ENCODE measurements around the gene TRIM10.

The TRIM10 gene

GRCh38 chr6:30206152-30206551 lies 45.1 kb upstream of the TRIM10 start:
- H3K36me3 ChIP-seq (ENCODE audit: insufficient read depth, low read length) = peaks cover 2% of the 10 kb centered on the region; the same call in 1 of the 2 replicates
- no peaks in the 10 kb centered on the region for H3K27me3 ChIP-seq (ENCODE audit: insufficient read depth, low read length, poor library complexity, severe bottlenecking)
- H3K79me2 ChIP-seq (ENCODE audit: insufficient read depth, low read length) = peaks cover 68% of the 10 kb centered on the region
- H3F3A ChIP-seq (ENCODE audit: low read depth) = no peaks in the 10 kb centered on the region
- no peak overlapping the region for H2AFZ ChIP-seq (ENCODE audit: low read length)
- no peak for TF ChIP-seq EZH2phosphoT487 (IDR thresholded peaks at IDR 0.05; ENCODE audit: borderline replicate concordance)
- no peak for TF ChIP-seq CTCF (conservative IDR thresholded peaks at IDR 0.05; ENCODE audit: low read length)
- no peak overlapping the region for H3K4me2 ChIP-seq (ENCODE audit: low read depth, low read length, poor library complexity, severe bottlenecking)
- peaks cover 26% of the 10 kb centered on the region for H3K4me1 ChIP-seq (ENCODE audit: insufficient read depth, low read length, poor library complexity, severe bottlenecking)
- H3K9me3 ChIP-seq (ENCODE audit: insufficient read depth, low read depth, low read length) = no peaks in the 10 kb centered on the region
- no peak overlapping the region for H3K4me3 ChIP-seq (ENCODE audit: low read length, poor library complexity, severe bottlenecking)
- H3K9me2 ChIP-seq (replicated peaks; ENCODE audit: low read depth, low read length) = no peaks in the 10 kb centered on the region
- H3K9ac ChIP-seq (ENCODE audit: low read depth, low read length, poor library complexity, severe bottlenecking) = no peak overlapping the region
- peaks cover 2% of the 10 kb centered on the region for H4K20me1 ChIP-seq (ENCODE audit: insufficient read depth, low read length, poor library complexity, severe bottlenecking)

- H3K4me2 ChIP-seq (ENCODE audit: low read depth, low read length, poor library complexity, severe bottlenecking) = no peak overlapping the region
- TF ChIP-seq EZH2phosphoT487 (IDR thresholded peaks at IDR 0.05; ENCODE audit: borderline replicate concordance) = no peak
- no peak for TF ChIP-seq CTCF (conservative IDR thresholded peaks at IDR 0.05; ENCODE audit: low read length)
- H4K20me1 ChIP-seq (ENCODE audit: insufficient read depth, low read length, poor library complexity, severe bottlenecking) = no peaks in the 10 kb centered on the region
- peaks cover 16% of the 10 kb centered on the region for H3K36me3 ChIP-seq (ENCODE audit: insufficient read depth, low read length)
- no peaks in the 10 kb centered on the region for H3K9me2 ChIP-seq (replicated peaks; ENCODE audit: low read depth, low read length)
- H3K4me3 ChIP-seq (ENCODE audit: low read length, poor library complexity, severe bottlenecking) = no peak overlapping the region
- no peak overlapping the region for H2AFZ ChIP-seq (ENCODE audit: low read length)
- H3F3A ChIP-seq (ENCODE audit: low read depth) = no peaks in the 10 kb centered on the region
- no peaks in the 10 kb centered on the region for H3K9me3 ChIP-seq (ENCODE audit: insufficient read depth, low read depth, low read length)
- H3K79me2 ChIP-seq (ENCODE audit: insufficient read depth, low read length) = peaks cover 52% of the 10 kb centered on the region
- no peak overlapping the region for H3K9ac ChIP-seq (ENCODE audit: low read depth, low read length, poor library complexity, severe bottlenecking)
- no peaks in the 10 kb centered on the region for H3K27me3 ChIP-seq (ENCODE audit: insufficient read depth, low read length, poor library complexity, severe bottlenecking)
- peaks cover 13% of the 10 kb centered on the region for H3K4me1 ChIP-seq (ENCODE audit: insufficient read depth, low read length, poor library complexity, severe bottlenecking)
These were observed 43.1 kb upstream of the TRIM10 start for GRCh38 chr6:30204116-30204515.

- TF ChIP-seq EZH2phosphoT487 (IDR thresholded peaks at IDR 0.05; ENCODE audit: borderline replicate concordance) = no peak
- no peak for TF ChIP-seq CTCF (conservative IDR thresholded peaks at IDR 0.05; ENCODE audit: low read length)
- H3K4me2 ChIP-seq (ENCODE audit: low read depth, low read length, poor library complexity, severe bottlenecking) = no peak overlapping the region
- peaks cover 34% of the 10 kb centered on the region for H3K79me2 ChIP-seq (ENCODE audit: insufficient read depth, low read length)
- H3F3A ChIP-seq (ENCODE audit: low read depth) = no peaks in the 10 kb centered on the region
- peaks cover 32% of the 10 kb centered on the region for H3K36me3 ChIP-seq (ENCODE audit: insufficient read depth, low read length)
- no peak overlapping the region for H2AFZ ChIP-seq (ENCODE audit: low read length)
- no peaks in the 10 kb centered on the region for H3K27me3 ChIP-seq (ENCODE audit: insufficient read depth, low read length, poor library complexity, severe bottlenecking)
- H3K4me1 ChIP-seq (ENCODE audit: insufficient read depth, low read length, poor library complexity, severe bottlenecking) = no peaks in the 10 kb centered on the region
- no peak overlapping the region for H3K9ac ChIP-seq (ENCODE audit: low read depth, low read length, poor library complexity, severe bottlenecking)
- no peak overlapping the region for H3K4me3 ChIP-seq (ENCODE audit: low read length, poor library complexity, severe bottlenecking)
- no peaks in the 10 kb centered on the region for H4K20me1 ChIP-seq (ENCODE audit: insufficient read depth, low read length, poor library complexity, severe bottlenecking)
- no peaks in the 10 kb centered on the region for H3K9me2 ChIP-seq (replicated peaks; ENCODE audit: low read depth, low read length)
- H3K9me3 ChIP-seq (ENCODE audit: insufficient read depth, low read depth, low read length) = no peaks in the 10 kb centered on the region
These were observed 41.4 kb upstream of the TRIM10 start for GRCh38 chr6:30202366-30202765.
